ENCODE data around the gene HSD17B8.

Gene HSD17B8

GRCh38 chr6:33191383-33192104 lies 12.9 kb upstream of the HSD17B8 start:
- Histone ChIP-seq H3K4me3 (ENCODE audit: low read depth in 1 of 5, low read length in 5 of 5) (no peak overlapping the region), H3K27me3 (ENCODE audit: control insufficient read depth in 5 of 5, insufficient read depth in 4 of 5, low read length in 5 of 5) (peaks cover 18 to 37% (median 21%) of the 10 kb centered on the region in 5 donors), H3K27ac (ENCODE audit: low read depth, low read length) (no peak overlapping the region), H3K4me1 (ENCODE audit: control insufficient read depth in 5 of 5, insufficient read depth in 5 of 5, low read length in 5 of 5) (peaks cover 2 to 30% (median 20%) of the 10 kb centered on the region in 5 donors), H3K9ac (ENCODE audit: low read length in 5 of 5) (peak overlapping the region in 1 of 5 donors; percentile 24), H3K9me3 (ENCODE audit: control insufficient read depth in 5 of 5, low read length in 5 of 5) (no peaks in the 10 kb centered on the region), H3K36me3 (ENCODE audit: control insufficient read depth in 5 of 5, insufficient read depth in 5 of 5, low read length in 5 of 5) (peaks cover 0 to 27% (median 26%) of the 10 kb centered on the region in 5 donors)

GRCh38 chr6:33192105-33192646 lies 12.3 kb upstream of the HSD17B8 start, which contains the start of gene COL11A2:
TSS of gene COL11A2 (minus strand) at chr6:33192467. CDS start at chr6:33192240, 227 bp downstream.
- Histone ChIP-seq H3K36me3 (ENCODE audit: control insufficient read depth in 5 of 5, insufficient read depth in 5 of 5, low read length in 5 of 5) (peaks cover 0 to 32% (median 31%) of the 10 kb centered on the region in 5 donors), H3K27ac (ENCODE audit: low read depth, low read length) (no peak within 1 kb of the TSS), H3K9me3 (ENCODE audit: control insufficient read depth in 5 of 5, low read length in 5 of 5) (no peaks in the 10 kb centered on the region), H3K4me3 (ENCODE audit: low read depth in 1 of 5, low read length in 5 of 5) (peak within 1 kb of the TSS; percentile 46 to 63 (median 58)), H3K27me3 (ENCODE audit: control insufficient read depth in 5 of 5, insufficient read depth in 4 of 5, low read length in 5 of 5) (peaks cover 16 to 36% (median 21%) of the 10 kb centered on the region in 5 donors), H3K4me1 (ENCODE audit: control insufficient read depth in 5 of 5, insufficient read depth in 5 of 5, low read length in 5 of 5) (peaks cover 2 to 30% (median 21%) of the 10 kb centered on the region in 5 donors), H3K9ac (ENCODE audit: low read length in 5 of 5) (peak within 1 kb of the TSS in 3 of 5 donors; percentile 36 to 71 (median 40))

GRCh38 chr6:33192671-33193602 lies 11.5 kb upstream of the HSD17B8 start:
- Histone ChIP-seq H3K9me3 (ENCODE audit: control insufficient read depth in 5 of 5, low read length in 5 of 5) (no peaks in the 10 kb centered on the region), H3K4me1 (ENCODE audit: control insufficient read depth in 5 of 5, insufficient read depth in 5 of 5, low read length in 5 of 5) (peaks cover 2 to 37% (median 28%) of the 10 kb centered on the region in 5 donors), H3K27ac (ENCODE audit: low read depth, low read length) (no peak overlapping the region), H3K4me3 (ENCODE audit: low read depth in 1 of 5, low read length in 5 of 5) (peak overlapping the region; percentile 46 to 63 (median 58)), H3K27me3 (ENCODE audit: control insufficient read depth in 5 of 5, insufficient read depth in 4 of 5, low read length in 5 of 5) (peaks cover 16 to 32% (median 21%) of the 10 kb centered on the region in 5 donors), H3K9ac (ENCODE audit: low read length in 5 of 5) (peak overlapping the region in 3 of 5 donors; percentile 36 to 71 (median 40)), H3K36me3 (ENCODE audit: control insufficient read depth in 5 of 5, insufficient read depth in 5 of 5, low read length in 5 of 5) (peaks cover 0 to 40% (median 37%) of the 10 kb centered on the region in 5 donors)

GRCh38 chr6:33193619-33194018 lies 10.8 kb upstream of the HSD17B8 start:
- H3K4me1 ChIP-seq (ENCODE audit: control insufficient read depth in 5 of 5, insufficient read depth in 5 of 5, low read length in 5 of 5) = peaks cover 2 to 44% (median 35%) of the 10 kb centered on the region in 5 donors
- H3K36me3 ChIP-seq (ENCODE audit: control insufficient read depth in 5 of 5, insufficient read depth in 5 of 5, low read length in 5 of 5) = peaks cover 0 to 41% (median 37%) of the 10 kb centered on the region in 5 donors
- no peak overlapping the region for H3K4me3 ChIP-seq (ENCODE audit: low read depth in 1 of 5, low read length in 5 of 5)
- H3K27ac ChIP-seq (ENCODE audit: low read depth, low read length) = no peak overlapping the region
- H3K27me3 ChIP-seq (ENCODE audit: control insufficient read depth in 5 of 5, insufficient read depth in 4 of 5, low read length in 5 of 5) = peaks cover 13 to 30% (median 21%) of the 10 kb centered on the region in 5 donors
- H3K9me3 ChIP-seq (ENCODE audit: control insufficient read depth in 5 of 5, low read length in 5 of 5) = no peaks in the 10 kb centered on the region
- no peak overlapping the region for H3K9ac ChIP-seq (ENCODE audit: low read length in 5 of 5)

- Histone ChIP-seq H3K27me3 (ENCODE audit: control insufficient read depth in 5 of 5, insufficient read depth in 4 of 5, low read length in 5 of 5) (peaks cover 13 to 24% (median 16%) of the 10 kb centered on the region in 5 donors), H3K27ac (ENCODE audit: low read depth, low read length) (no peak overlapping the region), H3K9ac (ENCODE audit: low read length in 5 of 5) (no peak overlapping the region), H3K36me3 (ENCODE audit: control insufficient read depth in 5 of 5, insufficient read depth in 5 of 5, low read length in 5 of 5) (peaks cover 0 to 41% (median 37%) of the 10 kb centered on the region in 5 donors), H3K4me1 (ENCODE audit: control insufficient read depth in 5 of 5, insufficient read depth in 5 of 5, low read length in 5 of 5) (peaks cover 3 to 49% (median 43%) of the 10 kb centered on the region in 5 donors), H3K9me3 (ENCODE audit: control insufficient read depth in 5 of 5, low read length in 5 of 5) (no peaks in the 10 kb centered on the region), H3K4me3 (ENCODE audit: low read depth in 1 of 5, low read length in 5 of 5) (no peak overlapping the region)
These were observed 9.9 kb upstream of the HSD17B8 start for GRCh38 chr6:33194431-33194979.

- H3K4me3 ChIP-seq (ENCODE audit: low read depth in 1 of 5, low read length in 5 of 5) = no peak overlapping the region
- no peak overlapping the region for H3K9ac ChIP-seq (ENCODE audit: low read length in 5 of 5)
- no peak overlapping the region for H3K27ac ChIP-seq (ENCODE audit: low read depth, low read length)
- no peaks in the 10 kb centered on the region for H3K9me3 ChIP-seq (ENCODE audit: control insufficient read depth in 5 of 5, low read length in 5 of 5)
- H3K4me1 ChIP-seq (ENCODE audit: control insufficient read depth in 5 of 5, insufficient read depth in 5 of 5, low read length in 5 of 5) = peaks cover 5 to 49% (median 46%) of the 10 kb centered on the region in 5 donors
- peaks cover 10 to 16% (median 14%) of the 10 kb centered on the region in 5 donors for H3K27me3 ChIP-seq (ENCODE audit: control insufficient read depth in 5 of 5, insufficient read depth in 4 of 5, low read length in 5 of 5)
- peaks cover 0 to 41% (median 37%) of the 10 kb centered on the region in 5 donors for H3K36me3 ChIP-seq (ENCODE audit: control insufficient read depth in 5 of 5, insufficient read depth in 5 of 5, low read length in 5 of 5)
These were observed 8.9 kb upstream of the HSD17B8 start for GRCh38 chr6:33195304-33196165.

- peaks cover 3 to 49% (median 44%) of the 10 kb centered on the region in 5 donors for H3K36me3 ChIP-seq (ENCODE audit: control insufficient read depth in 5 of 5, insufficient read depth in 5 of 5, low read length in 5 of 5)
- H3K27me3 ChIP-seq (ENCODE audit: control insufficient read depth in 5 of 5, insufficient read depth in 4 of 5, low read length in 5 of 5) = no peaks in the 10 kb centered on the region
- H3K4me1 ChIP-seq (ENCODE audit: control insufficient read depth in 5 of 5, insufficient read depth in 5 of 5, low read length in 5 of 5) = peaks cover 15 to 52% (median 47%) of the 10 kb centered on the region in 5 donors
- H3K9ac ChIP-seq (ENCODE audit: low read length in 5 of 5) = no peak overlapping the region
- H3K4me3 ChIP-seq (ENCODE audit: low read depth in 1 of 5, low read length in 5 of 5) = peak overlapping the region in 1 of 5 donors; percentile 0
- no peak overlapping the region for H3K27ac ChIP-seq (ENCODE audit: low read depth, low read length)
- no peaks in the 10 kb centered on the region for H3K9me3 ChIP-seq (ENCODE audit: control insufficient read depth in 5 of 5, low read length in 5 of 5)
These were observed 6.9 kb upstream of the HSD17B8 start for GRCh38 chr6:33197431-33198048.

GRCh38 chr6:33198159-33198852 lies 6.1 kb upstream of the HSD17B8 start:
- Histone ChIP-seq H3K36me3 (ENCODE audit: control insufficient read depth in 5 of 5, insufficient read depth in 5 of 5, low read length in 5 of 5) (peaks cover 7 to 57% (median 51%) of the 10 kb centered on the region in 5 donors), H3K9me3 (ENCODE audit: control insufficient read depth in 5 of 5, low read length in 5 of 5) (no peaks in the 10 kb centered on the region), H3K4me3 (ENCODE audit: low read depth in 1 of 5, low read length in 5 of 5) (peak overlapping the region in 1 of 5 donors; percentile 0), H3K27me3 (ENCODE audit: control insufficient read depth in 5 of 5, insufficient read depth in 4 of 5, low read length in 5 of 5) (no peaks in the 10 kb centered on the region), H3K27ac (ENCODE audit: low read depth, low read length) (no peak overlapping the region), H3K9ac (ENCODE audit: low read length in 5 of 5) (peak overlapping the region in 1 of 5 donors; percentile 23), H3K4me1 (ENCODE audit: control insufficient read depth in 5 of 5, insufficient read depth in 5 of 5, low read length in 5 of 5) (peaks cover 13 to 47% (median 43%) of the 10 kb centered on the region in 5 donors)

Measured in subcutaneous abdominal adipose tissue (tissue), 5 donors.